ENCODE results near the gene SYPL1.

Gene SYPL1

GRCh38 chr7:106057962-106058927 lies 53.9 kb downstream of the SYPL1 start:
- no peak for TF ChIP-seq CTCF (conservative IDR thresholded peaks at IDR 0.05; ENCODE audit: low read depth, low read length)
- DNase-seq (ENCODE audit: low read depth): no peak
- H3K4me3 ChIP-seq (ENCODE audit: low read length): no peak overlapping the region

GRCh38 chr7:106057204-106057961 lies 54.7 kb downstream of the SYPL1 start:
- H3K4me3 ChIP-seq (ENCODE audit: low read length): no peak overlapping the region
- no peak for TF ChIP-seq CTCF (conservative IDR thresholded peaks at IDR 0.05; ENCODE audit: low read depth, low read length)

GRCh38 chr7:106056513-106057203 lies 55.5 kb downstream of the SYPL1 start:
- no peak overlapping the region for H3K4me3 ChIP-seq (ENCODE audit: low read length)
- no peak for DNase-seq (ENCODE audit: low read depth)
- TF ChIP-seq CTCF (conservative IDR thresholded peaks at IDR 0.05; ENCODE audit: low read depth, low read length): peak; percentile 94

More at GRCh38 chr7:106057204-106057961, 54.7 kb downstream of the SYPL1 start:
- DNase-seq (ENCODE audit: low read depth): no peak

GRCh38 chr7:106054971-106055532 lies 57.1 kb downstream of the SYPL1 start:
- no peak for DNase-seq (ENCODE audit: low read depth)
- no peak for TF ChIP-seq CTCF (conservative IDR thresholded peaks at IDR 0.05; ENCODE audit: low read depth, low read length)
- no peak overlapping the region for H3K4me3 ChIP-seq (ENCODE audit: low read length)

GRCh38 chr7:106054156-106054910 lies 57.8 kb downstream of the SYPL1 start:
- no peak for TF ChIP-seq CTCF (conservative IDR thresholded peaks at IDR 0.05; ENCODE audit: low read depth, low read length)
- no peak for DNase-seq (ENCODE audit: low read depth)
- no peak overlapping the region for H3K4me3 ChIP-seq (ENCODE audit: low read length)

- no peak for TF ChIP-seq CTCF (conservative IDR thresholded peaks at IDR 0.05; ENCODE audit: low read depth, low read length)
- H3K4me3 ChIP-seq (ENCODE audit: low read length): no peak overlapping the region
- DNase-seq (ENCODE audit: low read depth): no peak
These were observed 59.0 kb downstream of the SYPL1 start for GRCh38 chr7:106053109-106053508.

Data from retinal pigment epithelial cell (primary cell).